ENCODE results near the gene TAF4. TPM values are rescaled to one million over a fixed set of nuclear protein-coding genes. Genes with fewer than 3 reads are reported as not detected.

TAF4 gene
- polyA plus RNA-seq, 1 donor from 2014 or later, result 10.2 TPM

DNA sequence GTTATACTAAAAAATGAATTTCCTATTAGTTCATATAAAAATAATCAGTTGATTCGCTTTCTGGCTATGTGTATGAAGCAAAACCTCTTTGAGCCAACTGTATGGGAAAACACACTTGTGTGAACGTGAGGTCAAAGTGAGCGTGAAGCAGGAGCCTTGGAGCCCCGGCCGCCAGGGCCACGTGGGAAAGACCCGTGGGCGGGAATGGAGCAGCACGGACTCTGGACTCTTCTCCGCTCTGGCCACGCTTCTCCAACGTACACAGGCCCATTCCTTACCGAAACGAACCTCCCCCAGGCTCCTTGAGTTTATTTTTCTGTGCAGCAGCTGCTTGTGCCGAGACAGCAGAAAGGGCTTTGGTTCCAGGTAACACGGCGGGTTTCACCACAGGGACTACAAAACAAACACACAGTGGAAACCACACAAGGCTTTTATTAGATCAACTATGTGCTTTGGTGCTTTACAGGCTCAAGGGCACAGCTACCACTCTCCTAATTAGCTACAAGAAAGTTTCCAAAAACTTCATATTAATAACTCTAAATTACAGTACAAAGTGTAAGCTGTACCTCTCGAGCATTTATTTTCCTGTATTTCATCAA lies 62.7 kb downstream of the TAF4 start:
- H3K36me3 ChIP-seq (ENCODE audit: insufficient read depth, low read length), result peaks cover 21% of the 10 kb centered on the region
- H2AFZ ChIP-seq (ENCODE audit: low read depth, low read length), result no peak overlapping the region
- no peaks in the 10 kb centered on the region for H3F3A ChIP-seq (ENCODE audit: insufficient read depth, low read length, poor library complexity, severe bottlenecking)
- H3K9me2 ChIP-seq (ENCODE audit: insufficient read depth, low read length), result no peaks in the 10 kb centered on the region
- no peak overlapping the region for H3K9ac ChIP-seq (ENCODE audit: low read length)
- H3K4me2 ChIP-seq (ENCODE audit: low read length), result no peak overlapping the region
- H3K27ac ChIP-seq (ENCODE audit: low read length), result no peak overlapping the region
- TF ChIP-seq TAF1 (IDR thresholded peaks at IDR 0.05; ENCODE audit: low read depth) (no peak), MXI1 (conservative IDR thresholded peaks at IDR 0.05; ENCODE audit: poor library complexity, severe bottlenecking) (no peak), RAD21 (conservative IDR thresholded peaks at IDR 0.05) (no peak), SMC3 (conservative IDR thresholded peaks at IDR 0.05; ENCODE audit: poor library complexity) (no peak), EZH2 (IDR thresholded peaks at IDR 0.05; ENCODE audit: borderline replicate concordance, insufficient read depth, low read length, poor library complexity, severe bottlenecking) (no peak), POLR2AphosphoS5 (IDR thresholded peaks at IDR 0.05) (no peak), EP300 (conservative IDR thresholded peaks at IDR 0.05; ENCODE audit: poor library complexity, severe bottlenecking) (no peak)
- TF ChIP-seq, protein P1, sequence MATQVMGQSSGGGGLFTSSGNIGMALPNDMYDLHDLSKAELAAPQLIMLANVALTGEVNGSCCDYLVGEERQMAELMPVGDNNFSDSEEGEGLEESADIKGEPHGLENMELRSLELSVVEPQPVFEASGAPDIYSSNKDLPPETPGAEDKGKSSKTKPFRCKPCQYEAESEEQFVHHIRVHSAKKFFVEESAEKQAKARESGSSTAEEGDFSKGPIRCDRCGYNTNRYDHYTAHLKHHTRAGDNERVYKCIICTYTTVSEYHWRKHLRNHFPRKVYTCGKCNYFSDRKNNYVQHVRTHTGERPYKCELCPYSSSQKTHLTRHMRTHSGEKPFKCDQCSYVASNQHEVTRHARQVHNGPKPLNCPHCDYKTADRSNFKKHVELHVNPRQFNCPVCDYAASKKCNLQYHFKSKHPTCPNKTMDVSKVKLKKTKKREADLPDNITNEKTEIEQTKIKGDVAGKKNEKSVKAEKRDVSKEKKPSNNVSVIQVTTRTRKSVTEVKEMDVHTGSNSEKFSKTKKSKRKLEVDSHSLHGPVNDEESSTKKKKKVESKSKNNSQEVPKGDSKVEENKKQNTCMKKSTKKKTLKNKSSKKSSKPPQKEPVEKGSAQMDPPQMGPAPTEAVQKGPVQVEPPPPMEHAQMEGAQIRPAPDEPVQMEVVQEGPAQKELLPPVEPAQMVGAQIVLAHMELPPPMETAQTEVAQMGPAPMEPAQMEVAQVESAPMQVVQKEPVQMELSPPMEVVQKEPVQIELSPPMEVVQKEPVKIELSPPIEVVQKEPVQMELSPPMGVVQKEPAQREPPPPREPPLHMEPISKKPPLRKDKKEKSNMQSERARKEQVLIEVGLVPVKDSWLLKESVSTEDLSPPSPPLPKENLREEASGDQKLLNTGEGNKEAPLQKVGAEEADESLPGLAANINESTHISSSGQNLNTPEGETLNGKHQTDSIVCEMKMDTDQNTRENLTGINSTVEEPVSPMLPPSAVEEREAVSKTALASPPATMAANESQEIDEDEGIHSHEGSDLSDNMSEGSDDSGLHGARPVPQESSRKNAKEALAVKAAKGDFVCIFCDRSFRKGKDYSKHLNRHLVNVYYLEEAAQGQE (IDR thresholded peaks at IDR 0.05; ENCODE audit: borderline replicate concordance), result no peak
- TF ChIP-seq, protein P2, sequence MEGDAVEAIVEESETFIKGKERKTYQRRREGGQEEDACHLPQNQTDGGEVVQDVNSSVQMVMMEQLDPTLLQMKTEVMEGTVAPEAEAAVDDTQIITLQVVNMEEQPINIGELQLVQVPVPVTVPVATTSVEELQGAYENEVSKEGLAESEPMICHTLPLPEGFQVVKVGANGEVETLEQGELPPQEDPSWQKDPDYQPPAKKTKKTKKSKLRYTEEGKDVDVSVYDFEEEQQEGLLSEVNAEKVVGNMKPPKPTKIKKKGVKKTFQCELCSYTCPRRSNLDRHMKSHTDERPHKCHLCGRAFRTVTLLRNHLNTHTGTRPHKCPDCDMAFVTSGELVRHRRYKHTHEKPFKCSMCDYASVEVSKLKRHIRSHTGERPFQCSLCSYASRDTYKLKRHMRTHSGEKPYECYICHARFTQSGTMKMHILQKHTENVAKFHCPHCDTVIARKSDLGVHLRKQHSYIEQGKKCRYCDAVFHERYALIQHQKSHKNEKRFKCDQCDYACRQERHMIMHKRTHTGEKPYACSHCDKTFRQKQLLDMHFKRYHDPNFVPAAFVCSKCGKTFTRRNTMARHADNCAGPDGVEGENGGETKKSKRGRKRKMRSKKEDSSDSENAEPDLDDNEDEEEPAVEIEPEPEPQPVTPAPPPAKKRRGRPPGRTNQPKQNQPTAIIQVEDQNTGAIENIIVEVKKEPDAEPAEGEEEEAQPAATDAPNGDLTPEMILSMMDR (IDR thresholded peaks at IDR 0.05; ENCODE audit: poor library complexity, severe bottlenecking), result no peak
- H3K4me3 ChIP-seq (ENCODE audit: low read length), result no peak overlapping the region
- no peaks in the 10 kb centered on the region for H4K20me1 ChIP-seq (ENCODE audit: insufficient read depth)
- no peaks in the 10 kb centered on the region for H3K79me2 ChIP-seq (replicated peaks; ENCODE audit: insufficient read depth, low read length)
- H3K9me3 ChIP-seq (ENCODE audit: low read length), result no peaks in the 10 kb centered on the region
- no peaks in the 10 kb centered on the region for H3K27me3 ChIP-seq (ENCODE audit: insufficient read depth, low read depth, low read length)

DNA sequence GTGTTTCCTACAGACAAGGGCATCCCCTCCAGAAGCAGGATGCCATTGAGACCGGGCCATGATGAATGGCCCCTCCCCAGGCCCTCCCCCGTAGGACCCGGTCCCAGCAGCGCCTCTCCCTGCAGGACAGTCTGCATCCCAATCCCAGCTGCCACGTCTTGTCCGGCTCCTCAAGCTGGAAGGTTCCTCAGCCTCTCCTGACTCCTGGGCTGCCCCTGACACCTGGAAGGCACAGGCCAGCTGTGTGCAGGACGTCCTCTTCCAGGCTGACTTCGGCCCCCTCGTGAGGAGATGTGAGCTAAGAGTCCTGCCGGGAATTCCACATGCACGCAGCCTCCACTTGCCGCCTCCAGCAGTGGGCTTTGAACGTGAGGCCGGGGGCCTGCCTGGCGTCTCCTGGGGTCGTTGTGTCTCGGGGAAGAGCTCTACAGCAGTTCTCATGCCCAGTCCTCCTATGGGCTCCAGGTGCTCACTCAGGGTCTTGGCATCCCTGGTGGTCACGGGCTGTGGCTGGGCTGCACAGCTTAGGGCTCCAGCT lies 64.4 kb downstream of the TAF4 start:
- H3K9me2 ChIP-seq (ENCODE audit: insufficient read depth, low read length), result no peaks in the 10 kb centered on the region
- H3K4me3 ChIP-seq (ENCODE audit: low read length), result no peak overlapping the region
- no peaks in the 10 kb centered on the region for H3F3A ChIP-seq (ENCODE audit: insufficient read depth, low read length, poor library complexity, severe bottlenecking)
- no peaks in the 10 kb centered on the region for H3K9me3 ChIP-seq (ENCODE audit: low read length)
- H4K20me1 ChIP-seq (ENCODE audit: insufficient read depth), result no peaks in the 10 kb centered on the region
- H3K27me3 ChIP-seq (ENCODE audit: insufficient read depth, low read depth, low read length), result no peaks in the 10 kb centered on the region
- H3K36me3 ChIP-seq (ENCODE audit: insufficient read depth, low read length), result peaks cover 21% of the 10 kb centered on the region
- no peak overlapping the region for H3K27ac ChIP-seq (ENCODE audit: low read length)
- H3K4me2 ChIP-seq (ENCODE audit: low read length), result no peak overlapping the region
- H2AFZ ChIP-seq (ENCODE audit: low read depth, low read length), result no peak overlapping the region
- no peaks in the 10 kb centered on the region for H3K79me2 ChIP-seq (replicated peaks; ENCODE audit: insufficient read depth, low read length)
- no peak overlapping the region for H3K9ac ChIP-seq (ENCODE audit: low read length)
- TF ChIP-seq EZH2 (IDR thresholded peaks at IDR 0.05; ENCODE audit: borderline replicate concordance, insufficient read depth, low read length, poor library complexity, severe bottlenecking) (no peak), EP300 (conservative IDR thresholded peaks at IDR 0.05; ENCODE audit: poor library complexity, severe bottlenecking) (no peak), TAF1 (IDR thresholded peaks at IDR 0.05; ENCODE audit: low read depth) (no peak), SMC3 (conservative IDR thresholded peaks at IDR 0.05; ENCODE audit: poor library complexity) (no peak), MXI1 (conservative IDR thresholded peaks at IDR 0.05; ENCODE audit: poor library complexity, severe bottlenecking) (no peak), RAD21 (conservative IDR thresholded peaks at IDR 0.05) (no peak), POLR2AphosphoS5 (IDR thresholded peaks at IDR 0.05) (no peak)
- TF ChIP-seq, protein P1 (IDR thresholded peaks at IDR 0.05; ENCODE audit: borderline replicate concordance), result no peak
- TF ChIP-seq, protein P2 (IDR thresholded peaks at IDR 0.05; ENCODE audit: poor library complexity, severe bottlenecking), result no peak
